ENCODE data around the gene CFAP119.

The CFAP119 gene

DNA sequence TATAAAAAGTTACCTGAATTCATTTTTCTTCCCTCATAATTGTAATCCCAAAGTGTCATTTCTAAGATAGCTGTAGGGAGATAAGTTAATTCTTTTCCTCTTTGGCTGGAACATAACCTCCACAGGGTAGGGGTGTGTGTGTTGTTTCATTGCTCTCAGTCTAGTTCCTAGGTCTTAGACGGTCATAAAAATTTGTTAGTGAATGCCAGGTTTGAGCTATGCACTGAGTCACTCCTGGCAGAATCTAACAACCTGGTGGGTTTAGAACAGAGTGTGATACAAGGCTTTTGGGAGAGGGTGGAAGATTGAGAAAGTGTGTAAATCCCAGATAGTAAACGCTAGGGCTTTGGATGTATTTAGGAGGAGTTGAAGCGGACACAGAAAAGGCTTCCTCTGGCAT lies 14.5 kb downstream of the CFAP119 start:
- ATAC-seq (ENCODE audit: insufficient read depth, low read depth): no peak
- peak overlapping the region; percentile 86 to 96; a peak in 2 of 4 replicates for H3K4me3 ChIP-seq (ENCODE audit: low read depth in 1 of 2, low read length in 2 of 2)
- TF ChIP-seq EZH2 (IDR thresholded peaks at IDR 0.05; ENCODE audit: borderline replicate concordance, low read depth, low read length, severe bottlenecking): no peak
- TF ChIP-seq, protein P1, sequence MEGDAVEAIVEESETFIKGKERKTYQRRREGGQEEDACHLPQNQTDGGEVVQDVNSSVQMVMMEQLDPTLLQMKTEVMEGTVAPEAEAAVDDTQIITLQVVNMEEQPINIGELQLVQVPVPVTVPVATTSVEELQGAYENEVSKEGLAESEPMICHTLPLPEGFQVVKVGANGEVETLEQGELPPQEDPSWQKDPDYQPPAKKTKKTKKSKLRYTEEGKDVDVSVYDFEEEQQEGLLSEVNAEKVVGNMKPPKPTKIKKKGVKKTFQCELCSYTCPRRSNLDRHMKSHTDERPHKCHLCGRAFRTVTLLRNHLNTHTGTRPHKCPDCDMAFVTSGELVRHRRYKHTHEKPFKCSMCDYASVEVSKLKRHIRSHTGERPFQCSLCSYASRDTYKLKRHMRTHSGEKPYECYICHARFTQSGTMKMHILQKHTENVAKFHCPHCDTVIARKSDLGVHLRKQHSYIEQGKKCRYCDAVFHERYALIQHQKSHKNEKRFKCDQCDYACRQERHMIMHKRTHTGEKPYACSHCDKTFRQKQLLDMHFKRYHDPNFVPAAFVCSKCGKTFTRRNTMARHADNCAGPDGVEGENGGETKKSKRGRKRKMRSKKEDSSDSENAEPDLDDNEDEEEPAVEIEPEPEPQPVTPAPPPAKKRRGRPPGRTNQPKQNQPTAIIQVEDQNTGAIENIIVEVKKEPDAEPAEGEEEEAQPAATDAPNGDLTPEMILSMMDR (IDR thresholded peaks at IDR 0.05; ENCODE audit: borderline replicate concordance, extremely low read depth, low read length, poor library complexity, severe bottlenecking): no peak
- H3K9me3 ChIP-seq (ENCODE audit: insufficient read depth, low read length, severe bottlenecking): no peaks in the 10 kb centered on the region
- H3K27ac ChIP-seq (ENCODE audit: low read length): peak overlapping the region; percentile 74
- H3K27me3 ChIP-seq (ENCODE audit: insufficient read depth, low read length, poor library complexity): no peaks in the 10 kb centered on the region
- no peak for DNase-seq
- peak overlapping the region; percentile 58 for H3K9ac ChIP-seq (ENCODE audit: low read depth, low read length)
- peaks cover 43% of the 10 kb centered on the region for H3K36me3 ChIP-seq (ENCODE audit: insufficient read depth, low read length)
- H3K79me2 ChIP-seq (ENCODE audit: insufficient read depth, low read length): peaks cover 27% of the 10 kb centered on the region
- peaks cover 25% of the 10 kb centered on the region for H3K4me1 ChIP-seq (ENCODE audit: insufficient read depth, low read length)
- peak overlapping the region; percentile 78 for H2AFZ ChIP-seq (ENCODE audit: low read depth, low read length)
- H4K20me1 ChIP-seq (ENCODE audit: insufficient read depth, low read length): peaks cover 7% of the 10 kb centered on the region; the same call in 1 of the 2 replicates
- H3K4me2 ChIP-seq (ENCODE audit: insufficient read depth, low read length): peak overlapping the region; percentile 67

DNA sequence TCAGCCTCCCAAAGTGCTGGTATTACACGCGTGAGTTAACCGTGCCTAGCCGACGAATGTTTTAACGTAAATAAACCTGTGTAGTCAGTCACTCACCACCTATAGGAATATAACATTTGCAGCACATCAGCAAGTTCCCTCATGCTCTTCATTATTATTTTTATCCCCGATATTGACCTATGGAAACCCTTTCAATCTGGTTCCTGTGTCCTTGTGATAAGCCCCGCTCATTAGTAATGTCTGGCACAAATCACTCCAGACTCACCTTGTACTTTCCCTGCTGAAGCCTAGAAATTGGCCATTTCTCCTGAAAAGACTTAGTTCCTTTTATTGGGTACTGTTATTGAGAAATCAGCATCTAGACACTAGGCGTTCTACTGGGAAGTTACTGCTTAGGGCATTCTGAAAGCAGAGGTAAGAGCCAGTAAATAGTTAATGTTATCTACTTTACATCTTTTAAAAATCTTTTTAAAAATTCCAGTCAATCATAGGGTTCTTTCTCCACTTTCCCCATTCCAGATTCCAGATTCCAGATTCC lies 15.2 kb downstream of the CFAP119 start:
- Histone ChIP-seq H4K20me1 (ENCODE audit: insufficient read depth, low read length) (peaks cover 7% of the 10 kb centered on the region; the same call in 1 of the 2 replicates), H2AFZ (ENCODE audit: low read depth, low read length) (no peak overlapping the region), H3K9ac (ENCODE audit: low read depth, low read length) (peak overlapping the region; percentile 1; the same call in 1 of the 2 replicates), H3K36me3 (ENCODE audit: insufficient read depth, low read length) (peaks cover 46% of the 10 kb centered on the region), H3K27ac (ENCODE audit: low read length) (no peak overlapping the region), H3K79me2 (ENCODE audit: insufficient read depth, low read length) (peaks cover 27% of the 10 kb centered on the region), H3K4me1 (ENCODE audit: insufficient read depth, low read length) (peaks cover 25% of the 10 kb centered on the region), H3K9me3 (ENCODE audit: insufficient read depth, low read length, severe bottlenecking) (no peaks in the 10 kb centered on the region), H3K4me3 (ENCODE audit: low read depth in 1 of 2, low read length in 2 of 2) (no peak overlapping the region), H3K4me2 (ENCODE audit: insufficient read depth, low read length) (no peak overlapping the region), H3K27me3 (ENCODE audit: insufficient read depth, low read length, poor library complexity) (no peaks in the 10 kb centered on the region)
- DNase-seq (no peak), ATAC-seq (ENCODE audit: insufficient read depth, low read depth) (no peak)
- TF ChIP-seq, protein P1 (IDR thresholded peaks at IDR 0.05; ENCODE audit: borderline replicate concordance, extremely low read depth, low read length, poor library complexity, severe bottlenecking): no peak
- no peak for TF ChIP-seq EZH2 (IDR thresholded peaks at IDR 0.05; ENCODE audit: borderline replicate concordance, low read depth, low read length, severe bottlenecking)

DNA sequence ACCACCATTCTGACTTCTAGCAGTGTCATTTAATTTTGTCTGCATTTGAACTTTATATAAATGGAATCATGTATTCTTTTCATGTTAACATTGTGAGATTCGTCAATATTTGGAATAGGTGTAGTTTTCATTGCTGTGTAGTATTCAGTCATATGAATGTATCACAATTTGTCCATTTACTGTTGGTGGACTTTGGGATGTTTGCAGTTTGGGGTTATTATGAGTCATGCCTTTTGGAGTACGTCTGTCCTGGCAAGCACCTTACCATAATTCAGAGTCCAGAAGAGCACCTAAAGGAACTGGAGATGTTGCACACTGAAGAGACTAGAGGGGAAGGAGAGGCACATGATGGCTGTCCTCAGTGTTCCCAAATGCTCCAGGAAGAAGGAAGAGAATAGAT lies 16.8 kb downstream of the CFAP119 start:
- Histone ChIP-seq H3K9ac (ENCODE audit: low read depth, low read length) (no peak overlapping the region), H3K4me1 (ENCODE audit: insufficient read depth, low read length) (peaks cover 21% of the 10 kb centered on the region), H3K79me2 (ENCODE audit: insufficient read depth, low read length) (peaks cover 17% of the 10 kb centered on the region), H3K36me3 (ENCODE audit: insufficient read depth, low read length) (peaks cover 39% of the 10 kb centered on the region), H3K27ac (ENCODE audit: low read length) (no peak overlapping the region), H3K9me3 (ENCODE audit: insufficient read depth, low read length, severe bottlenecking) (no peaks in the 10 kb centered on the region), H4K20me1 (ENCODE audit: insufficient read depth, low read length) (peaks cover 9% of the 10 kb centered on the region; the same call in 1 of the 2 replicates), H3K4me2 (ENCODE audit: insufficient read depth, low read length) (no peak overlapping the region), H2AFZ (ENCODE audit: low read depth, low read length) (no peak overlapping the region), H3K4me3 (ENCODE audit: low read depth in 1 of 2, low read length in 2 of 2) (no peak overlapping the region), H3K27me3 (ENCODE audit: insufficient read depth, low read length, poor library complexity) (no peaks in the 10 kb centered on the region)
- ATAC-seq (ENCODE audit: insufficient read depth, low read depth) (no peak), DNase-seq (no peak)
- no peak for TF ChIP-seq EZH2 (IDR thresholded peaks at IDR 0.05; ENCODE audit: borderline replicate concordance, low read depth, low read length, severe bottlenecking)
- TF ChIP-seq, protein P1 (IDR thresholded peaks at IDR 0.05; ENCODE audit: borderline replicate concordance, extremely low read depth, low read length, poor library complexity, severe bottlenecking): no peak
